GM04503 (cell line): ENCODE data around the gene TBC1D22B.
A peak's percentile ranks its signal among the peaks of the same experiment; 100 is the strongest.
"Not testable (repeated sequence)": the region's sequence is repeated elsewhere in the genome, so short reads cannot be mapped to it uniquely, and the experiment has no call there.

Experiments used
- DNase-seq: peaks from one replicate; pipeline ENCODE4 v3.0.0-alpha.2; 2012; ENCODE audit warnings: low read depth

The TBC1D22B gene

DNA sequence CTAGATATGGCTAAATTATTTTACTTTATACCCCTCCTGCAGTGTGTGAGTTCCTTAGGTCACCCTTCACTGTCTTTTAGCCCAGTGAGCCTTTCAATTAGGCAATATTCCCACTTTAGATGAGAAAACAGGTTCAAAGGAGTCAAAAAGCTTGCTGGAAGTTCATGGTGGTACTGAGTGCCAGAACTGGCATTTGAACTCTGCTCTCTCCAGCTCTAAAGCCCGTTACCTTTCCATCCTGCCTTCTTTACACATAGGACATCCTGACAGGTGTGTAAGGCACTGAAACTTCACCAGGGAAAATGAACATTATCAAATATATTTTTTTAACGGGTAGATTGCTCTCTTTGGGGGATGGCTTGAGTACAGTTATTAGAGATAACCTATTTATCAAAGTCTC, 11.5 kb downstream of the TBC1D22B start:
- DNase-seq = no peak

DNA sequence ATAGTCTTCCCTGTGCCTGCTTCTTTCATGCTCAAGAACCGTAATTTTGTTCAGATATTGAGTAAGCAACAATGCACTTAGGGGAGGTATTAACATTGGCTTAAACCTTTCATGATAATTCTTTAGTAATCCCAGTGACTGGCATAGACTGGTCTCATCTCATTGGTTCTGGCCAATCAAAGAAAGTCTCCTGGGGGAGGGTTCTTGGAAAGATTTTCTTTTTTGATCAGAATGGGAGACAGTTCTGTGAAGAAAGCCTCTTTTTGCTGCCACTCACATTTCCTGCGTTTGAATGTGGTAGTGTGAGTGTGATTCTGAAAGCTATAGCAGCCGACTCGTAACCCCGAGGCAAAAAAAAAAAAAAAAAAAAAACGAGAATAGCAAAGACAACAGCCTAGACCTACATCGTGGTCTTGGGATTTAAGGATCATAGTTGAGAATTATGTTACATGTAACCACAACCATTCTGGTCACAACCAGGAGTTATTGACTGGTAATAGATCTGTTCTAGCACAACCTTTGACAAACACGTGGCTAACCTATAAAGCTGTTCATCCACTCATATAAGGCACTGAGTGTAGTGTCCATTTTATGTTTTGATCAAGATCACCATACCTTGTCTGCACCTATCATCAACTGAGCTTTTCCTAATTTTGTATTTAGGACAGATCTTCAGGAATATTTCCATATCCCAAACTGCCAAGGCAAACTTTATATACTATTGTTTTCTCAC, 15.4 kb downstream of the TBC1D22B start:
- no peak for DNase-seq

DNA sequence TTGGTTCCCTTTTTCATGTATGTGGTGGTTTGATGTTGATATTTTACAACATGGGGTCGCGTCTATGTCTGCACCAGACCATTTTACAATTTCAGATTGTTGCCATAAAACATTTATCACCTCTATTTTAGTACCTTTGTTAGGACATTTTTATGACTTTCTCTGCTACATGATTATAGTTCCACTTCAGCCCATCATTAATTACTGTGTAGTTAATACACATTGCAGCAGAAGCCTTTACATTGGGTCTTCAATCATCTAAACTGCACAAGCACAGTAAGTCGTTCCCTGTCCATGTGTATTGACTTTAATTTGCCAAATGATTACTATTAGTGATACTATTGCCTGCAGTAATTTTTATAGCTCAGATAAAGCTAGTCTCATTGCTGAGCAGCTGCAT, 16.1 kb downstream of the TBC1D22B start:
- DNase-seq = no peak

DNA sequence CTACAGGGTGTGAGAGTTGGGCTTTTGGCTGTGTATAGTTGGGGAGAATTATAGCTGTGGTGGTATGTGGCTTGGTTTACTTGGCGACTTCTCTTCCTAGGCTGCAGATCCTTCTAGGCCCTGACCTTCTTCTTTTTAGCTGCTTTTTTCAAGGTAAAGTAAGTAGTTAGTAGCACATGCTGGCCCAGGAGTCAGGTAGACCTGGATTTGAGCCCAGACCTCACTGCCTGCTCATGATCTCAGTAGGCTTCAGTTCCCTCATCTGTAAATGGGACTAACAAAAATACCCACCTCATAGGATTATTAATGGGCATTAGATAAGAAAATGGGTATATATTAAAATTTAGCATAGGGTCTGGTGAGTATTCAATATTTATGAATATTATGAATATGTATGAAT, 17.8 kb downstream of the TBC1D22B start:
- no peak for DNase-seq

DNA sequence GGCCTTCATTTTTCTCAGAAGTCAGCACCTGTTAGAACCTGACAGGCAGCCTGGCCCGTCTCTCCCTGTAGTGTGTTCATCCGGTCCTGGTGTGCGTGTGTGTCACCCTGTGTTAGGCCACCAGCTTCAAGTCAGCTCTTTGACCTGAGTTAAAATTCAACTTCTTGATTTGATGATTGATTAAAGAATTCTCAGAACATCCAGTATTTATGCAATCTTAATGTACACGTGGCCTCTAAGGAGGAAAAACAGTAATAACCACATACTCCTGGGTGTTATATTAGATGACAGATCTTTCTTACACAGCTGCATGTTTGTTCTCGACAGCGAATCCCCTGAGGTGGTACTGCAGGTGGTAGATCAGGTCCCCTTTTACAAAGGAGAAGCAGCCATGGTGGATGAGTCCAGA, 19.4 kb downstream of the TBC1D22B start:
- DNase-seq = no peak

DNA sequence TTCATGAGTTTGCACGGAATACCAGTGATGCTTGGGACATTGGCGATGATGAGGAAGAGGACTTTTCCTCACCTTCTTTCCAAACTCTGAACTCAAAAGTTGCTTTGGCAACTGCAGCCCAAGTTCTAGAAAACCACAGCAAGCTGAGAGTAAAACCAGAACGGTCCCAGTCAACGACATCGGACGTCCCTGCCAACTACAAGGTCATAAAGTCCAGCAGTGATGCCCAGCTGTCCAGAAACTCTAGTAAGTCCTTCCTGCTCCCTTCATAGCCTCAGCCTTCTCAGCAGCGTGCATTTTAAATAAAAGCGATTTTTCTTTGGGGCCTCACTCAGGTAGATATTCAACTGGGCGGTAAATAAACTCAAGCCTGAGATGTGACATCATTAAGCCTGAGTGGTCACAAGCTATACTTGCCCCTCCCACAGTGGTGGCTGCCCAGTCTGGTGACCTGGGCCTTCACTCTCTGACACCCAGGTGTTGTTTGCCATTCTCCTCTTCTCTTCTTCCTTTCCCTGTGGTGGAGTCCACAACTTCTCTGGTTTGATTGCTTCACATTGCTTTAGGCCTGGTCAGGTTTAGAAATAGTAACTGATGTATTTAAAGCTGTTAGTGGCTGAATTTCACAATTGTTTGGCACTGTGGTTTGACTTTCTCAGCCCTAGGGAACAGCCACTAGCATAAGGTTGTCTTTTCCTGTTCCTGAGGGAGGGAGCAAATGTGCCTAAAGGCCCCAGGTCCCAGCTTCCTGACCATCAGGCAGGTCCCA, 22.0 kb downstream of the TBC1D22B start:
- peak; percentile 61 for DNase-seq

DNA sequence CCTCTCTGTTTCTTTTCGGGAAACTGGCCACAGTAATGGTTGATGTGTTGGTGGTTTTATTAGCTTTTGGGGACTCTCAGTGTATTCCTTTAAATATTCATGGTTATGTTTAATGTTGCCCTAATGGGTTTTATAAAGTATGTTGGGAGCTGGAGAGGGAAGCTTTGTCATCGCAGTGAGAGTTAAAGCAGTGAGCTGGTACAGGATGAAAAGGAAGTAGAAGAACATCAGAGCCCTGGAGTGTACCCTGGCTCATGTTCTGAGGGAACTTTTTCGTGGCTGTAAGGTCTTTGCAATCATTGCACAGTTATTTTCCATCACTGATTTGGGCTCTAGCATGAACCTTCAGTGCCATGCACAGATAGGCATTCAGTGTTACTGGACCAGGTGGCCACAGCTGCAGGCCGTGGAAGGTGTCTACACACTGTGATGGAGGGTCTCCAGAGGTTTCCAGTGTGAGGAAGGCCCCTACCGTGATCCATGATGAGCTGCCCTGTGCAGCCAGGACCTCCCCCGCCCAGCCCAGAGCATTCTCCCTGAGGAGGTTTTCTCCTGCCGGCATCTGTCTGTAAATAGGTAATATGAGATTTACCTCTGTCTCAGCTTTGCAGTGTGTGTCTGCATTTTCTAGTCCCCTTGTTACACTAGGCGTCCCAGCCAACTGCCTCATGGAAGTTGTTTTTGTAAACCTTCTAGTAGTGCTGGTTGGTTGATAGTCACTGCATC, 22.8 kb downstream of the TBC1D22B start:
- no peak for DNase-seq

DNA sequence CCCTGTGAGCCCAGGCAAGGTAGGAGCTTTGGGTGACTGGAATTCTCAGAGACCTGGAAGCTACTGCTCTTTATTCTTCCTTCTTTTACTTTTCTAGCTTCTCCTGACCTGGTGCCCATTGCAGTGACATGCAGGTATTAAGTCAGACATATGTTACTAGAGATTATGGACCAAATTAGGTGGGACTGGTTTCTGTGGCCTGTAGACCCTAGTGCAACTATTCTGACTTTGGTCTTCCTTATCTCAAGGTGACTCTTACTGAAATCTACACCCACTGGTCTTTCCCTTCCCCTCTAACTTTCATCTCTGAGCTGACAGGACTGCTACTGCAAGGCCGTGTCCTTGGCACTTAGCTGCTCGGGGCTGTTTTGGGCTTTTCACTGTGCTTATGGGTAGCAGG, 24.8 kb downstream of the TBC1D22B start:
- DNase-seq = no peak

DNA sequence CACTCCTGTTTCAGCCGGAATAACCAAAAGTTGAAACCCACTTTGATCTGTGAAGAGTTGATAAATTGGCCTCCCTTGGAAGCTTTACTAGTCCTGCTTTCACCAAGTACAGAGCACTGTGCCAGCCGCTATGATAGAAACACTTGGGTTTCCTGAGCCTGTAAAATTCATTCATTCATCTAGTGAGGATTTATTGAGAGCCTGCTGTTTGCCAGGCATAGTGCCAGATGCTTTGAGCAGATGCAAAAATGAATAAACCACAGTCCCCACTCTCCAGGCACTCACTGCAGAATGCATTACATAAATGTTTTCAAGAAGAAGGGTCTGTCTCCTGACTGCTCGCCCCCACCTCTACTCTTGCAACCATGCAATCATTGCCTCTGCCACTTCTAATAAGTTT, 25.7 kb downstream of the TBC1D22B start:
- no peak for DNase-seq

DNA sequence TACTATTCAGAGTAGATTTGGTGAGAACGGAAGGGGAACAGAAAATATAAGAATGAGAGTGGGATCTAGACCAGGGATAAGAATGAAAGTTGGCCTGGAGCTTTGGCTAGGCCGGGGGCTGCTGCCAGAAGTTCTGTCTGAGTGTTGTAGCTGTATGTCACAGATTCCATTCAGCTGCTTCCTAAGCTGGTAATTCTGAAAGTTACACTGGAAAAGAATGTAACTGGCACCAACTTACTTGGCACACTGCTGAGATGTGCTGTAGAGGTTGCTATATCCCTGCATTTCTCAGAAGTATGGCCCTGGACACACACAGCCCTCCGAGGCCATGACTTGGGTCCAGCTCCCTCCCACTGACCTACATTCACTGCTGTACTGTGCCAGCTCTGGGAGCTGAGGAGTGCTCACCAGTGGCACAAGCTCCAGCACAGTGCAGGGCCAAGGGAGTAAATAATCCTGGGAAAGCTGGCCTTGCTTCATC, 26.1 kb downstream of the TBC1D22B start:
- DNase-seq = peak; percentile 51

DNA sequence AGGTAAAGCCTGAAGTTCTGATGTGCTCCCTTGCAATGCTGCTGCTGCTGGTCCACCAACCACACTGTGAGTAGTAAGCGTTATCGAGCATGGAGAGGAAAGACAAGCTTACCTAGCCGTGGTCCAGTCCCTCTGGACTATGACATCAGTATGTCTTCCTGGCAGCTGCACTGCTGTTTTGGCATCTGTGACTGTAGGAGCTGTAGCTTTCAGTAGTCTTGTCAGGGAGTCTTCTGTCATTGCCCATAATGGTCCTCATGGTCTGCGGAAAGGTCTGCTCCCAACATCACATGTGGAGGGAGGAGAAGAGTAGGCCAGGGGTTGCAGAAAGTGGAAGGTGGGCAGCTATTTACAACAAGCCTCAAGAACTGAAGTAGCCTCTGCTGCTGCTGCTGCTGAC, 27.2 kb downstream of the TBC1D22B start:
- no peak for DNase-seq

DNA sequence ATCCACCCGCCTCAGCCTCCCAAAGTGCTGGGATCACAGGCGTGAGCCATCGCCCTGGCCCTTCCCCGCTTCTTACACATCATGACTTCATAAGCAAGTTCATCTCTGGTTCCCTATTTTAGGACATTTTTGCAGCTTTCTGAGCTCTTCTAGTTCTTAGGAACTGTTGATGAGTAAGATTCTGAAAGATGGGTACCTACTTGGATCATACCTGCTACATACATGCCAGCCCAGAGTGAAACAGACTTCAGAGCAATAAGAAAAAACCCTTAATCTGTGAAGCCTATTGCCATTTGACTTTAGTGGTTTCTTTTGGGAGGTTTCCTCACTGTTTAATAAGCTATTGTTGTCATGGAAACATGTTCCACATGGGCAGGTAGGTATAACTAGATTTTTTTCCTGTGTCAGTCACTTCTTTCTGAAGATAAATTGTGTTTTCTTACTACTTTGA, 28.3 kb downstream of the TBC1D22B start:
- DNase-seq = no peak

DNA sequence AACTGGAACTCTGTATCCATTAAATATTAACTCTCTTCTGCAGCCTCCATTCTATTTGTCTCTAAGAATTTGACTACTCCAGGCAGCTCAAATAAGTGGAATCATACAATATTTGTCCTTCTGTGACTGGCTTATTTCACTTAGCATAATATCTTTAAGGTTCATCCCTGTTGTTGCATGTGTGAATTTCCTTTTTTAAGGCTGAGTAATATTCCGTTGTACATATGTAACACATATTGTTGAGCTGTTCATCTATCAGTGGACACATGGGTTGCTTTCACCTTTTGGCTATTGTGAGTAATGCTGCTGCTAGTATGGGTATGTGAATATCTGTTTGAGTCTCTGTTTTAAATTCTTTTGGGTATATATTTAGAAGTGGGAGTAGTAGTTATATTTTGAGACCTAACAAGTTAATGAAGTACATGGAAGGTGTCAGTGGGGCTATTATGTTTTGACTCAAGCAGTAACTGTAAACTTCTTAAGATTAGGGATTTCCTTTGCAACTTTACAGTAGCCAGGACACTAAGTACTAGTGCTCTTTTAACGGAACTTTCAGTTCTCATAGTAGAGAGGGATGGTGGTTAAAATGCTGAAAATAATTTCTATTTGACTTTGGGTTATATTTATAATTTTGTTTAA, 30.1 kb downstream of the TBC1D22B start:
- DNase-seq = no peak

DNA sequence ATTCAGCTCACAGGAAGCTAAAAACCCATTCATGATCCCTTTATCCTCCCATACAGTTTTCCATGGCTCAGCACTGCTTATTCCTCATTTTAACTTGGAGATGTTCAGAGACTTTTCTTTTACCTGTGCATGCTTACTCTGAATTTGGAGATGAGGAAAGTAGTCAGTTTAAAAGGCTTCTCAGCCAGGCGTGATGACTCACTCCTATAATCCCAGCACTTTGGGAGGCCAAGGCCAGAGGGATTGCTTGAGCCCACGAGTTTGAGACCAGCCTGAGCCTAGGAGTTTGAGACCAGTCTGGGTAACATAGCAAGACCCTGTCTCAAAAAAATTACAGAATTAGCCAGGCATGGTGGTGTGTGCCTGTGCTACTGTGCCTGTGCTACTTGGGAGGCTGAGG, 30.7 kb downstream of the TBC1D22B start:
- no peak for DNase-seq

DNA sequence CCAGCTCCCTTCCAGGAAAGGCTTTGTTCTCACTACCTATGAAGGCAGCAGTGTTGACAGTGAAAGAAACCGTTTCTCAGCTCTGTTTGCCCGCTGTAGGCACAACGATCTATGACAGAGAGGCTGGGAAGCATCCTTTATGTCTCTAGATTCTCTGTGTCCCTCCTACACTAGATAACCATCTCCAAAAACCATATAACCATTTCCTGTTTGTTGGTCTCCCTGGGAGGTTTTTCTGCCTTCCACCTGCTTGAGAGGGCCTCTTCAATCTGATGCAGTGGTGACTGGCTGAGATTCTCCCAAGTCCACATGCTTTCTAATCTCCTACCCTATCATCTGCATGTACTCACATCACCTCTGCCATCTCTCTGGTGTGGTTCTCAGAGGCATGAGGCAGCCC, 32.4 kb downstream of the TBC1D22B start:
- DNase-seq = no peak

DNA sequence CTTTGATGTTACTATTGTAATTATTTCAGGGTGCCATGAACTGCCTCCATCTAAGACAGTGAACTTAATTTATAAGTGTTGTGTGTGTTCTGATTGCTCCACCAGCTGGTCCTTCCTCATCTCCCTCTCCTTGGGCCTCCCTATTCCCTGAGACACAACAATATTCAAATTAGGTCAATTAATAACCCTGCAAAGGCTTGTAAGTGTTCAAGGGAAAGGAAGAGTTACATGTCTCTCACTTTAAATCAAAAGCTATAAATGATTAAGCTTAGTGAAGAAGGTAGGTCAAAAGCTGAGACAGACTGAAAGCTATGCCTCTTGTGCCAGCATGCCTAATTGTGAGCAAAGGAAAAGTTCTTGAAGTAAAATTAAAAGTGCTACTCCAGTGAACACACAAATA, 35.9 kb downstream of the TBC1D22B start:
- DNase-seq = no peak

DNA sequence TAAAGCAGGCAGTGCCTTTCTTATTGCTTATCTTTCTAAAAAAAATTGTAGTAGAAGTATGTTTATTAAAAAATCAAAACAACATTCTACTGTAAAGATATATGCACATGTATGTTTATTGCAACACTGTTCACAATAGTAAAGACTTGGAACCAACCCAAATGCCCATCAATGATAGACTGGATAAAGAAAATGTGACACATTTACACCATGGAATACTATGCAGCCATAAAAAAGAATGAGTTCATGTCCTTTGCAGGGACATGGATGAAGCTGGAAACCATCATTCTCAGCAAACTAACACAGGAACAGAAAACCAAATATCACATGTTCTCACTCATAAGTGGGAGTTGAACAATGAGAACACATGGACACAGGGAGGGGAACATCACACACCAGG, 40.1 kb downstream of the TBC1D22B start:
- not testable (repeated sequence) for DNase-seq

DNA sequence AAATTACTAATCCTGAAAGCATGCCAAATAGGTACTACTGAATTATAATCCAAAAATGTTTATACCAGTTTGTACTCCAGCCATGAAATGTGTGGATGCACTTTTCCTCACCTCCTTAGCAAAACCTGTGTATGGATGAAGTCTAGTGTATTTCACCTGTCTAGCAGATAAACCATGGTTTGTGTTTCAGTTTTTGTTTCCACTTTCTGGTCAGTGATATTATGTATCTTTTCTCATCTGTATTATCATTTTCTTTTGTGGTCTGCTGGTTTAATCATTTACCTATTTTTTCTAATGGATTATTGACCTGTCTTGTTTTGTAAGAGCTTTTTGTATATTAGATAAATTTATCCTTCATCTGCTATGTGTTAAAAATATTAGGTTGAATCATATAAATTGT, 41.4 kb downstream of the TBC1D22B start:
- no peak for DNase-seq

DNA sequence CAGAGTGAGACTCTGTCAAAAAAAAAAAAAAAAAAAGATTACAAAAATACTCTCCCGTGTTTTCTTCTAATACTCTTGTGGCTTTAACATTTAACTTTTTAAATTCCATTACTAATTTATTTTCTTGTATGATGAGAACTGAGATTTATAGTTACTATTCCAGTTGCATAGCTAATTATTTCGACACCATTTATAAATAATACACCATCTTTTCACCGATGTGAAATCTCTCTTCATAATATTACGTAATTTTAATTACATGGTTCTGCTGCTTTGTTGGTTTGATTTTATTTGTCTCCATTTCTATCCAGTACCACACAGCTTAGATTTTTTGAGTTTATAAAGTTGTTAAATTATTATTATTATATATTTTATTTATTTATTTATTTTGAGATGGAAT, 42.4 kb downstream of the TBC1D22B start:
- no peak for DNase-seq

DNA sequence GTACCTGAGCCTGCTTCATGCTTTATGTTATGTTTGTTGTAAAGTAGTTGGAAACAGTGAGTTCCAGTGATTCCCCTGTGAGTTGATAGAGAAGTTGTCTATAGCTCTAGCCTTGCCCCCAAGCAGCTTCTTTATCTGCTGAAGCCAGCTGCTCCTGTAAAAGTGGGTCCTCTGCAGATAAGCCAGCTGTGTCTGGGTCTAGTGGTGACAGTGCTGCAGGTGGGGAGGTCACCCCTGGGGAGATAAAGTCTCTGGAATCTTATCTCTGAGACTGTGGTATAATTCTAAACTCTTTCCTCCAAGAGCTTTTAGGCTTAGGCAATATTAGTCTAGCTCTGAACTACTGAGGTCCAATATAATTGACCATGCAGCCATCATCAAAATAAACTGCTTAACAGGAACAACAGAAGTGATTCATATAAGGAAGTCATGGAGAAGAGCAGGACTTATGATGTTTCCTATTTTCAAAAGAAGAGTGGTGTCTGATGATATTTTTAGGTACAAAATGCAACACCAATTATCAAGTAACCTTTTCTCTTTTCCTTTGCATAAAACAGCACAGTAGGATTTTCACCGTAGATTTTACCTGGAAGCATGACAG, 44.6 kb downstream of the TBC1D22B start:
- DNase-seq = no peak

DNA sequence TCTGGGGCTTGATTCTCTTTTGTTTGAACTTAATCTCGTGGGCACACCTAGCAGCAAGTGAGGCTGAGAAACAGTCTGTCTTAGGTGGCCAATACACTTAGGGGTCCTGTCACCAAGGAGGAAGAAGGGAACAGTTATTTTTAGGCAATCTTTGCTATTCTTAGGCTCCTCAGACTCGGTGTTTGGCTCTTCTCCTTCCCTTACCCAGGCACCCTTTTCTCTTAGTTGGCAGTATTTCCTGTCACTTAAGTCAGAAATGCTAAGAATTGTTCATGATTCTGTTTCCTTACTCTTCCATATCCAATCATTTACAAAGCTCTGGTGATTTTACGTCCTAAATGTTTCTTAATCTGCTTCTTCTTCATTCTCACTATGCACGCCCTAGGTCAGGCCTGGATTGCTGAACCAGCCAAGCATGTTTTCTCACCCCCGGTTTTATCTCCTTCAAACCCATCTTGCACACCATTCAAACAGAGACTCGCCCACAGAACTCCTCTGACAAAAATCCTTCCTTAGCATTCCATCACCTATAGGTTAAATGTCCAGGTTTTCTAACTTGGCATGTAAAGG, 45.6 kb downstream of the TBC1D22B start:
- DNase-seq = no peak
